D721Med (cell line): ENCODE data around the gene CFAP74.
A peak's percentile ranks its signal among the peaks of the same experiment; 100 is the strongest.

Experiments
- DNase-seq: peaks from one replicate; pipeline ENCODE4 v3.0.0; 2011; ENCODE audit warnings: low spot score; ENCODE audit not compliant: insufficient read length
- FAIRE-seq: peaks from 2 replicates; lab custom pipeline; 2011; peaks lifted over from hg19 to GRCh38; lab: Jason Lieb, UNC
- CTCF ChIP-seq: IDR thresholded peaks from 2 replicates; pipeline ENCODE4 v1.5.1; 2012; ENCODE audit warnings: mild to moderate bottlenecking, control low read depth; ENCODE audit not compliant: insufficient read depth; ENCODE audit errors: missing control alignments

The CFAP74 gene

GRCh38 chr1:1893997-1894353, 109.6 kb downstream of the CFAP74 start:
- FAIRE-seq (no peak), DNase-seq (no peak)
- no peak for TF ChIP-seq CTCF

- no peak for TF ChIP-seq CTCF
- DNase-seq (no peak), FAIRE-seq (no peak)
These were observed 110.1 kb downstream of the CFAP74 start for GRCh38 chr1:1893291-1893985.

- TF ChIP-seq CTCF, result no peak
- DNase-seq (no peak), FAIRE-seq (no peak)
These were observed 110.8 kb downstream of the CFAP74 start for GRCh38 chr1:1892763-1893120.

- FAIRE-seq, result no peak
- no peak for DNase-seq
- no peak for TF ChIP-seq CTCF
These were observed 111.4 kb downstream of the CFAP74 start for GRCh38 chr1:1892079-1892762.

GRCh38 chr1:1891349-1892078, 112.1 kb downstream of the CFAP74 start:
- FAIRE-seq (no peak), DNase-seq (peak; percentile 38)
- TF ChIP-seq CTCF, result no peak

- FAIRE-seq (no peak), DNase-seq (peak; percentile 74)
- no peak for TF ChIP-seq CTCF
These were observed 112.9 kb downstream of the CFAP74 start, which contains the start of gene GNB1 for GRCh38 chr1:1890506-1891348. GNB1 (minus strand) TSS chr1:1891087; CDS start chr1:1825453, 65,634 bp downstream.
